Stimulated activated naive CD8-positive, alpha-beta T cell treated with anti-CD3 and anti-CD28 coated beads, Interleukin-15, amount 100 ng/mL, for 72 hours (primary cell): ENCODE results near the gene AKAP6.
A peak's percentile ranks its signal among the peaks of the same experiment; 100 is the strongest.

Experiments
- ATAC-seq: fragments of 150-1000 bp; cut with Tn5 transposase; 2 replicates; pipeline ENCODE4 v1.10.0; 2021; ENCODE audit warnings: mild to moderate bottlenecking, moderate library complexity
- DNase-seq, 2 donors: peaks; one replicate each; pipeline ENCODE4 v3.0.0; 2021 to 2022
- H3K27ac Mint-ChIP-seq, 2 donors: one replicate each; pipeline ENCODE4 v1.8.0; 2022; ENCODE audit warnings: mild to moderate bottlenecking in 2 of 2, mixed read lengths in 2 of 2, moderate library complexity in 2 of 2
- H3K27me3 Mint-ChIP-seq: one replicate; pipeline ENCODE4 v1.8.0; 2022; ENCODE audit warnings: mixed read lengths
- H3K4me1 Mint-ChIP-seq: one replicate; pipeline ENCODE4 v1.8.0; 2022; ENCODE audit warnings: mild to moderate bottlenecking, mixed read lengths
- H3K4me3 Mint-ChIP-seq, 2 donors: one replicate each; pipeline ENCODE4 v1.8.0; 2022; ENCODE audit warnings: mild to moderate bottlenecking in 2 of 2, mixed read lengths in 2 of 2, moderate library complexity in 1 of 2
- H3K9me3 Mint-ChIP-seq, 2 donors: one replicate each; pipeline ENCODE4 v1.8.0; 2022; ENCODE audit warnings: mixed read lengths in 2 of 2

The AKAP6 gene

GRCh38 chr14:32319368-32320049, 9.6 kb upstream of the AKAP6 start:
- Mint-ChIP-seq H3K9me3 (no peaks in the 10 kb centered on the region), H3K4me1 (no peaks in the 10 kb centered on the region), H3K4me3 (no peak overlapping the region), H3K27ac (no peak overlapping the region), H3K27me3 (no peaks in the 10 kb centered on the region)
- DNase-seq, result no peak
- ATAC-seq, result no peak

- DNase-seq, result no peak
- H3K4me3 Mint-ChIP-seq, result no peak overlapping the region
- H3K27ac Mint-ChIP-seq, result no peak overlapping the region
- ATAC-seq, result no peak
- no peaks in the 10 kb centered on the region for H3K9me3 Mint-ChIP-seq
- peaks cover 10% of the 10 kb centered on the region for H3K4me1 Mint-ChIP-seq
- H3K27me3 Mint-ChIP-seq, result no peaks in the 10 kb centered on the region
These were observed 4.5 kb upstream of the AKAP6 start for GRCh38 chr14:32324601-32325000.

GRCh38 chr14:32327255-32327961, 1.7 kb upstream of the AKAP6 start:
- no peak overlapping the region for H3K4me3 Mint-ChIP-seq
- H3K27ac Mint-ChIP-seq, result no peak overlapping the region
- no peak for DNase-seq
- peak; percentile 75 for ATAC-seq
- no peaks in the 10 kb centered on the region for H3K27me3 Mint-ChIP-seq
- peaks cover 10% of the 10 kb centered on the region for H3K4me1 Mint-ChIP-seq
- H3K9me3 Mint-ChIP-seq, result no peaks in the 10 kb centered on the region

GRCh38 chr14:32329690-32330285, 690 bp downstream of the AKAP6 start:
- H3K4me3 Mint-ChIP-seq, result no peak overlapping the region
- no peaks in the 10 kb centered on the region for H3K9me3 Mint-ChIP-seq
- peaks cover 10% of the 10 kb centered on the region for H3K4me1 Mint-ChIP-seq
- H3K27me3 Mint-ChIP-seq, result no peaks in the 10 kb centered on the region
- DNase-seq (no peak), ATAC-seq (no peak)
- H3K27ac Mint-ChIP-seq, result no peak overlapping the region

- H3K4me1 Mint-ChIP-seq, result peaks cover 10% of the 10 kb centered on the region
- H3K27me3 Mint-ChIP-seq, result no peaks in the 10 kb centered on the region
These were observed 1.4 kb downstream of the AKAP6 start for GRCh38 chr14:32330351-32331111.

GRCh38 chr14:32331206-32331605, 2.1 kb downstream of the AKAP6 start:
- no peak overlapping the region for H3K27ac Mint-ChIP-seq
- H3K27me3 Mint-ChIP-seq, result no peaks in the 10 kb centered on the region
- no peak for ATAC-seq
- H3K9me3 Mint-ChIP-seq, result no peaks in the 10 kb centered on the region
- peaks cover 10% of the 10 kb centered on the region for H3K4me1 Mint-ChIP-seq
- no peak for DNase-seq
- H3K4me3 Mint-ChIP-seq, result no peak overlapping the region

More at GRCh38 chr14:32330351-32331111, 1.4 kb downstream of the AKAP6 start:
- Mint-ChIP-seq H3K4me3 (no peak overlapping the region), H3K27ac (no peak overlapping the region), H3K9me3 (no peaks in the 10 kb centered on the region)
- DNase-seq (no peak), ATAC-seq (no peak)

- H3K4me3 Mint-ChIP-seq, result no peak overlapping the region
- ATAC-seq, result peak; percentile 55
- no peak for DNase-seq
- no peak overlapping the region for H3K27ac Mint-ChIP-seq
- H3K4me1 Mint-ChIP-seq, result peaks cover 4% of the 10 kb centered on the region
- no peaks in the 10 kb centered on the region for H3K9me3 Mint-ChIP-seq
- no peaks in the 10 kb centered on the region for H3K27me3 Mint-ChIP-seq
These were observed 3.6 kb downstream of the AKAP6 start for GRCh38 chr14:32332415-32333316.

GRCh38 chr14:32336702-32337101, 7.6 kb downstream of the AKAP6 start:
- H3K27me3 Mint-ChIP-seq, result no peaks in the 10 kb centered on the region
- no peak for ATAC-seq

GRCh38 chr14:32337759-32338158, 8.7 kb downstream of the AKAP6 start:
- no peak overlapping the region for H3K4me3 Mint-ChIP-seq
- no peak overlapping the region for H3K27ac Mint-ChIP-seq
- no peaks in the 10 kb centered on the region for H3K9me3 Mint-ChIP-seq
- no peak for ATAC-seq
- no peaks in the 10 kb centered on the region for H3K4me1 Mint-ChIP-seq
- no peak for DNase-seq
- no peaks in the 10 kb centered on the region for H3K27me3 Mint-ChIP-seq

More at GRCh38 chr14:32336702-32337101, 7.6 kb downstream of the AKAP6 start:
- no peak overlapping the region for H3K27ac Mint-ChIP-seq
- no peaks in the 10 kb centered on the region for H3K9me3 Mint-ChIP-seq
- no peak overlapping the region for H3K4me3 Mint-ChIP-seq
- H3K4me1 Mint-ChIP-seq, result no peaks in the 10 kb centered on the region
- no peak for DNase-seq

- H3K4me1 Mint-ChIP-seq, result no peaks in the 10 kb centered on the region
- ATAC-seq (no peak), DNase-seq (no peak)
- peak overlapping the region in 1 of 2 donors; percentile 33 for H3K27ac Mint-ChIP-seq
- H3K4me3 Mint-ChIP-seq, result no peak overlapping the region
- no peaks in the 10 kb centered on the region for H3K9me3 Mint-ChIP-seq
- H3K27me3 Mint-ChIP-seq, result no peaks in the 10 kb centered on the region
These were observed 10.1 kb downstream of the AKAP6 start for GRCh38 chr14:32339188-32339587.

GRCh38 chr14:32341947-32342846, 13.1 kb downstream of the AKAP6 start:
- no peak for DNase-seq
- H3K9me3 Mint-ChIP-seq, result no peaks in the 10 kb centered on the region
- H3K4me1 Mint-ChIP-seq, result no peaks in the 10 kb centered on the region
- no peak for ATAC-seq
- H3K4me3 Mint-ChIP-seq, result no peak overlapping the region
- no peaks in the 10 kb centered on the region for H3K27me3 Mint-ChIP-seq
- no peak overlapping the region for H3K27ac Mint-ChIP-seq

- DNase-seq (no peak), ATAC-seq (no peak)
- Mint-ChIP-seq H3K27me3 (no peaks in the 10 kb centered on the region), H3K4me3 (no peak overlapping the region), H3K9me3 (no peaks in the 10 kb centered on the region), H3K4me1 (no peaks in the 10 kb centered on the region), H3K27ac (no peak overlapping the region)
These were observed 13.7 kb downstream of the AKAP6 start for GRCh38 chr14:32342847-32343194.

- no peaks in the 10 kb centered on the region for H3K9me3 Mint-ChIP-seq
These were observed 14.9 kb downstream of the AKAP6 start for GRCh38 chr14:32343926-32344430.

GRCh38 chr14:32345311-32345791, 16.3 kb downstream of the AKAP6 start:
- Mint-ChIP-seq H3K4me3 (no peak overlapping the region), H3K27me3 (no peaks in the 10 kb centered on the region), H3K9me3 (no peaks in the 10 kb centered on the region), H3K4me1 (no peaks in the 10 kb centered on the region), H3K27ac (peak overlapping the region; percentile 55 to 64)
- ATAC-seq (no peak), DNase-seq (no peak)

More at GRCh38 chr14:32343926-32344430, 14.9 kb downstream of the AKAP6 start:
- no peak for ATAC-seq
- Mint-ChIP-seq H3K4me1 (no peaks in the 10 kb centered on the region), H3K4me3 (no peak overlapping the region), H3K27me3 (no peaks in the 10 kb centered on the region), H3K27ac (no peak overlapping the region)
- no peak for DNase-seq
